PFSK-1 (cell line): ENCODE measurements around the gene CNTNAP2.

ENCODE experiments used
- FOXP2 ChIP-seq: optimal IDR thresholded peaks from 2 replicates; pipeline ENCODE3; 2011; ENCODE audit warnings: borderline replicate concordance, control low read depth, inconsistent platforms; ENCODE audit not compliant: insufficient read depth; ENCODE audit errors: extremely low read length, extremely low read depth
- POLR2AphosphoS5 ChIP-seq: IDR thresholded peaks from 2 replicates; pipeline ENCODE4 v1.6.1; 2012; ENCODE audit warnings: low read depth, mild to moderate bottlenecking, control low read depth, low read length, moderate library complexity
- SIN3A ChIP-seq: IDR thresholded peaks from 2 replicates; pipeline ENCODE4 v1.6.1; 2012; ENCODE audit warnings: mild to moderate bottlenecking, low read length, moderate library complexity, borderline replicate concordance; ENCODE audit not compliant: insufficient read depth
- TAF1 ChIP-seq: IDR thresholded peaks from 2 replicates; pipeline ENCODE4 v1.6.1; 2012; ENCODE audit warnings: low read length, control low read depth, borderline replicate concordance; ENCODE audit not compliant: insufficient read depth
- TF ChIP-seq, protein P1 (sequence below), 2 experiments: IDR thresholded peaks; 2 replicates each; pipeline versions ENCODE4 v1.6.1 to v1.8.0; 2011 to 2012; ENCODE audit warnings: low read depth in 2 of 2, low read length in 2 of 2, control low read depth in 1 of 2, inconsistent platforms in 1 of 2, mild to moderate bottlenecking in 1 of 2, moderate library complexity in 1 of 2; ENCODE audit not compliant: insufficient read depth in 1 of 2

The CNTNAP2 gene

GRCh38 chr7:146991596-146991995 lies 875.0 kb downstream of the CNTNAP2 start:
- TF ChIP-seq, protein P1, sequence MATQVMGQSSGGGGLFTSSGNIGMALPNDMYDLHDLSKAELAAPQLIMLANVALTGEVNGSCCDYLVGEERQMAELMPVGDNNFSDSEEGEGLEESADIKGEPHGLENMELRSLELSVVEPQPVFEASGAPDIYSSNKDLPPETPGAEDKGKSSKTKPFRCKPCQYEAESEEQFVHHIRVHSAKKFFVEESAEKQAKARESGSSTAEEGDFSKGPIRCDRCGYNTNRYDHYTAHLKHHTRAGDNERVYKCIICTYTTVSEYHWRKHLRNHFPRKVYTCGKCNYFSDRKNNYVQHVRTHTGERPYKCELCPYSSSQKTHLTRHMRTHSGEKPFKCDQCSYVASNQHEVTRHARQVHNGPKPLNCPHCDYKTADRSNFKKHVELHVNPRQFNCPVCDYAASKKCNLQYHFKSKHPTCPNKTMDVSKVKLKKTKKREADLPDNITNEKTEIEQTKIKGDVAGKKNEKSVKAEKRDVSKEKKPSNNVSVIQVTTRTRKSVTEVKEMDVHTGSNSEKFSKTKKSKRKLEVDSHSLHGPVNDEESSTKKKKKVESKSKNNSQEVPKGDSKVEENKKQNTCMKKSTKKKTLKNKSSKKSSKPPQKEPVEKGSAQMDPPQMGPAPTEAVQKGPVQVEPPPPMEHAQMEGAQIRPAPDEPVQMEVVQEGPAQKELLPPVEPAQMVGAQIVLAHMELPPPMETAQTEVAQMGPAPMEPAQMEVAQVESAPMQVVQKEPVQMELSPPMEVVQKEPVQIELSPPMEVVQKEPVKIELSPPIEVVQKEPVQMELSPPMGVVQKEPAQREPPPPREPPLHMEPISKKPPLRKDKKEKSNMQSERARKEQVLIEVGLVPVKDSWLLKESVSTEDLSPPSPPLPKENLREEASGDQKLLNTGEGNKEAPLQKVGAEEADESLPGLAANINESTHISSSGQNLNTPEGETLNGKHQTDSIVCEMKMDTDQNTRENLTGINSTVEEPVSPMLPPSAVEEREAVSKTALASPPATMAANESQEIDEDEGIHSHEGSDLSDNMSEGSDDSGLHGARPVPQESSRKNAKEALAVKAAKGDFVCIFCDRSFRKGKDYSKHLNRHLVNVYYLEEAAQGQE (IDR thresholded peaks at IDR 0.05; ENCODE audit: insufficient read depth in 1 of 2, low read depth in 2 of 2, low read length in 2 of 2) = no peak
- TF ChIP-seq TAF1 = no peak
- TF ChIP-seq POLR2AphosphoS5 = no peak
- TF ChIP-seq FOXP2 = no peak
- TF ChIP-seq SIN3A = no peak

DNA sequence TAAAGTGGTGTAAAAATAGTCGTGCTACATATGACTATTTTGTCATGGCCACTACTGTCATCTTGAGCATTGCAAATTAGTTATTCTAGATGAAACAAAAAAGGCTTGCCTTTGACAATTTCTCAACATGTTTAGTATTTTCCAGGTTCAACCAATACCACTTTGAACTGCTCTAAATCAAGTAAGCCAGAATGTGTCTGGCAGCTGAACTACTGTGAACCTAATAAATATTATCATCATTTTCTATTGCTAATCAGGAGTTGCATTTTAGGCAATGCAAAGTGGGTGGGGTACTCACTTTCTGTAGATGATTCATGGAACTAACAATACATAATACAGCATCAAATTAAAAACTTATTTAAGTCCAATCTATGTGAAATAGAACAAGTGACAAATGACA lies 877.2 kb downstream of the CNTNAP2 start:
- TF ChIP-seq TAF1 (no peak), FOXP2 (no peak), SIN3A (no peak), POLR2AphosphoS5 (no peak)
- TF ChIP-seq, protein P1 (IDR thresholded peaks at IDR 0.05; ENCODE audit: insufficient read depth in 1 of 2, low read depth in 2 of 2, low read length in 2 of 2) = no peak

- TF ChIP-seq, protein P1 (IDR thresholded peaks at IDR 0.05; ENCODE audit: insufficient read depth in 1 of 2, low read depth in 2 of 2, low read length in 2 of 2) = no peak
- TF ChIP-seq TAF1 (no peak), SIN3A (no peak), FOXP2 (no peak), POLR2AphosphoS5 (no peak)
These were observed 891.9 kb downstream of the CNTNAP2 start for GRCh38 chr7:147008530-147008929.

- TF ChIP-seq, protein P1 (IDR thresholded peaks at IDR 0.05; ENCODE audit: insufficient read depth in 1 of 2, low read depth in 2 of 2, low read length in 2 of 2) = no peak
- TF ChIP-seq SIN3A = no peak
- TF ChIP-seq FOXP2 = no peak
These were observed 896.1 kb downstream of the CNTNAP2 start for GRCh38 chr7:147012666-147013065.

DNA sequence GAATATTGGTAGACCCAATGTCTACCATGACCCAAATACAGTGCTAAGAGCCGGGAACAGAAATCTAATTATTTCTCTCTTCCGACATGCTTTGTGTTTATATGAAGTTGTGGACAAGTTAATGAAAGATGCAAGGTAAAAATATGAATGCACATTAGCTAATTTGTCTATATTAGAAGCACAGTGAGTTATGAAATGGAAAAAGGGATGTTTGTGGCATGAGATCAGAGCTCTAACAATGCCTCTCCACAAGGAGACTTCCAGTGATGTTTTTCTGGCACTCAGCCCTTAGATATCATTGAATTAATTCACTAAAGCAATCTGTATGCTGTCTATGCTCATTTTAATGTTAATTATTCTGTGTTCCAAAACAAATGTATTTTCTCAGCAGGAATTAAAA lies 897.2 kb downstream of the CNTNAP2 start:
- TF ChIP-seq, protein P1 (IDR thresholded peaks at IDR 0.05; ENCODE audit: insufficient read depth in 1 of 2, low read depth in 2 of 2, low read length in 2 of 2) = no peak
- TF ChIP-seq TAF1 (no peak), SIN3A (no peak), FOXP2 (no peak), POLR2AphosphoS5 (no peak)
